CD4-positive, CD25-positive, alpha-beta regulatory T cell (primary cell): ENCODE results near the gene PJVK. TPM values are rescaled to one million over a fixed set of nuclear protein-coding genes. Genes with fewer than 3 reads are reported as not detected.
A peak's percentile ranks its signal among the peaks of the same experiment; 100 is the strongest.

Experiments used
- ATAC-seq, 2 donors: fragments of 150-1000 bp; cut with Tn5 transposase; one replicate each; pipeline ENCODE4 v1.10.0; 2021; ENCODE audit warnings: low read depth in 2 of 2, moderate number of reproducible peaks in 2 of 2, moderate library complexity in 1 of 2
- DNase-seq, 3 donors: peaks; one replicate each; pipeline versions ENCODE4 v3.0.0 to v3.0.0-alpha.2; 2012 to 2022; ENCODE audit warnings: mixed read lengths in 1 of 3
- H3K27ac ChIP-seq: one replicate; pipeline ENCODE4 v1.7.0; 2013; ENCODE audit warnings: mild to moderate bottlenecking, low read length; ENCODE audit not compliant: insufficient read depth, poor library complexity, severe bottlenecking
- H3K27me3 ChIP-seq: one replicate; pipeline ENCODE4 v1.7.0; 2013; ENCODE audit warnings: low read length; ENCODE audit not compliant: control insufficient read depth, insufficient read depth
- H3K36me3 ChIP-seq: one replicate; pipeline ENCODE4 v1.7.0; 2013; ENCODE audit warnings: mild to moderate bottlenecking, low read length, moderate library complexity; ENCODE audit not compliant: control insufficient read depth, insufficient read depth
- H3K4me1 ChIP-seq: 2 replicates; pipeline ENCODE4 v1.7.0; 2013; ENCODE audit warnings: mild to moderate bottlenecking, low read length; ENCODE audit not compliant: insufficient read depth, control insufficient read depth, poor library complexity, severe bottlenecking
- H3K4me3 ChIP-seq: one replicate; pipeline ENCODE4 v1.7.0; 2013; ENCODE audit warnings: low read depth, mild to moderate bottlenecking, low read length, moderate library complexity
- H3K9me3 ChIP-seq, 2 experiments: 1 replicate in 1 of 2; 2 replicates in 1 of 2; pipeline ENCODE4 v1.7.0; 2013; ENCODE audit warnings: low read length in 2 of 2, mild to moderate bottlenecking in 1 of 2, moderate library complexity in 1 of 2; ENCODE audit not compliant: control insufficient read depth in 2 of 2
- H3K27ac Mint-ChIP-seq, 3 donors: one replicate each; pipeline ENCODE4 v1.8.0; 2020 to 2022; ENCODE audit warnings: mild to moderate bottlenecking in 3 of 3, mixed read lengths in 3 of 3, moderate library complexity in 2 of 3
- H3K27me3 Mint-ChIP-seq: one replicate; pipeline ENCODE4 v1.8.0; 2022; ENCODE audit warnings: mild to moderate bottlenecking, mixed read lengths
- H3K36me3 Mint-ChIP-seq: one replicate; pipeline ENCODE4 v1.8.0; 2020; ENCODE audit warnings: mixed read lengths
- H3K4me1 Mint-ChIP-seq, 4 donors: one replicate each; pipeline ENCODE4 v1.8.0; 2020 to 2022; ENCODE audit warnings: mixed read lengths in 4 of 4, mild to moderate bottlenecking in 1 of 4
- H3K4me3 Mint-ChIP-seq, 4 donors: one replicate each; pipeline ENCODE4 v1.8.0; 2020 to 2022; ENCODE audit warnings: mild to moderate bottlenecking in 4 of 4, mixed read lengths in 4 of 4, moderate library complexity in 3 of 4
- H3K9me3 Mint-ChIP-seq, 7 donors: one replicate each; pipeline ENCODE4 v1.8.0; 2020 to 2022; ENCODE audit warnings: mixed read lengths in 7 of 7, mild to moderate bottlenecking in 3 of 7, moderate library complexity in 2 of 7
- polyA plus RNA-seq, 4 donors: library from polyadenylated mRNA; unstranded; fragments of 300-500 nt; fragmentation: Illumina TruSeq; gene quantifications; one replicate each; pipeline ENCODE4 v1.2.3, GENCODE V29; 2021
- total RNA-seq: library from RNA; stranded (reverse); gene quantifications from one replicate; pipeline ENCODE4 v1.2.3, GENCODE V29; 2022

Gene PJVK
- total and polyA plus RNA-seq, 5 donors from 2014 or later: 0.22 to 3.1 (median 0.57) TPM

DNA sequence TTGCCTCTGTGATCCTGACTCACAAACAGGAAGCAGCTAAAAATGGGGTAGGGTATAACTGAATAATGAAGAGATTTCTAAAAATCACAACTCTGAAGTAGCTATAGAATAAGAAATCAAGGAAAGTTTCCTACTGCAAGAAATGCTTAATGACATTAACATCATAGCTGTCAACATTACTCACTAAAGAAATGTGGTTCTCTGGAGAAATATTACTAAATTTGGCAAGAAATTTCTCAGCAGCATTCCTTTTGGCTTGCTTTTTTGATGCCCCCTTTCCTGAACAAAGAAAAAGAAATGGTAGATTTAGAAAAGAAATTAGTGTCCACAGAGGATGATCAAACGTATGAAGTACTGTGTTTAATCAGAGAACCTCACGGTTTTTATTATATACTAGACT, 9.8 kb upstream of the PJVK start:
- peaks cover 78% of the 10 kb centered on the region for H3K36me3 ChIP-seq
- Mint-ChIP-seq H3K36me3 (peaks cover 48% of the 10 kb centered on the region), H3K27me3 (no peaks in the 10 kb centered on the region), H3K27ac (peak overlapping the region in 1 of 3 donors; percentile 3), H3K4me3 (no peak overlapping the region), H3K4me1 (peaks cover 8 to 16% (median 12%) of the 10 kb centered on the region in 4 donors), H3K9me3 (no peaks in the 10 kb centered on the region)
- no peaks in the 10 kb centered on the region for H3K27me3 ChIP-seq
- DNase-seq (no peak), ATAC-seq (no peak)
- H3K4me3 ChIP-seq: no peak overlapping the region
- H3K9me3 ChIP-seq: no peaks in the 10 kb centered on the region
- H3K4me1 ChIP-seq: no peaks in the 10 kb centered on the region
- no peak overlapping the region for H3K27ac ChIP-seq

DNA sequence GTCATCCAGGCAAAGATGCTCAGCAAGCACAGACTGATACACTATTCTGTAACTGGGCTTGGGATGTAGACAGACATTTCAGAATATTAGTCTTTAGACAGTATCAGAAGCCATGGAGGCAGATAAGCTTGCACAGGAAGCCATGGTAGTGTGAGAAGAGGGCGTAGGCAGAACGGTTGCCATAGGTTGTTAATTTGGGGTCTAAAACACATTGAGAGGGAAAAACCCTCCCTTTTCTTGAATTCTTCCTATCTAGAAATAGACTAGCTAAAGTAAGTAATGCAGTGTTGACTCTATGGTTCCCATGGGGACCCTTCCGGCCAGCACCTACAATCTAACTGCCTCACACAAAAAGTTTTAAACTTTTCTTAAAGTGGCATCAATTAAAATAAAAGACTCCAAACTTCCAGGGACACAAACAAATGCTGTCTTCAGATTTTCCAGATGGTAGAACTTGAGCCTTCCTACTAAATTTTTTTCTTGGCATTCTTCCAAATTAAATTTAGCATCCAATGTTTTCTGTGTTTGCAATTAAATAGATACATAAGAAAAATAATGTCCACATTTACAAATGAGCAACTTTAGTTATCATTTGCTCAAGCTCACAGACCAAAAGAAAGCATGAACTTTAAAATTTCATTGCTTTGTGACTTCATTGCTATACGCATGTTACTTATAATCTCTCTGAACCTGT, 2.1 kb upstream of the PJVK start:
- ATAC-seq (no peak), DNase-seq (peak in 1 of 3 donors; percentile 6)
- H3K4me1 Mint-ChIP-seq: peaks cover 23 to 46% (median 38%) of the 10 kb centered on the region in 4 donors
- H3K9me3 Mint-ChIP-seq: no peaks in the 10 kb centered on the region
- H3K4me1 ChIP-seq: peaks cover 24% of the 10 kb centered on the region
- H3K36me3 Mint-ChIP-seq: peaks cover 21% of the 10 kb centered on the region
- peak overlapping the region in 2 of 3 donors; percentile 92 to 95 for H3K27ac Mint-ChIP-seq
- H3K4me3 Mint-ChIP-seq: peak overlapping the region; percentile 90 to 99 (median 95)
- H3K36me3 ChIP-seq: peaks cover 32% of the 10 kb centered on the region
- no peaks in the 10 kb centered on the region for H3K27me3 ChIP-seq
- peak overlapping the region; percentile 98 for H3K27ac ChIP-seq
- no peaks in the 10 kb centered on the region for H3K27me3 Mint-ChIP-seq
- H3K4me3 ChIP-seq: peak overlapping the region; percentile 88
- no peaks in the 10 kb centered on the region for H3K9me3 ChIP-seq

DNA sequence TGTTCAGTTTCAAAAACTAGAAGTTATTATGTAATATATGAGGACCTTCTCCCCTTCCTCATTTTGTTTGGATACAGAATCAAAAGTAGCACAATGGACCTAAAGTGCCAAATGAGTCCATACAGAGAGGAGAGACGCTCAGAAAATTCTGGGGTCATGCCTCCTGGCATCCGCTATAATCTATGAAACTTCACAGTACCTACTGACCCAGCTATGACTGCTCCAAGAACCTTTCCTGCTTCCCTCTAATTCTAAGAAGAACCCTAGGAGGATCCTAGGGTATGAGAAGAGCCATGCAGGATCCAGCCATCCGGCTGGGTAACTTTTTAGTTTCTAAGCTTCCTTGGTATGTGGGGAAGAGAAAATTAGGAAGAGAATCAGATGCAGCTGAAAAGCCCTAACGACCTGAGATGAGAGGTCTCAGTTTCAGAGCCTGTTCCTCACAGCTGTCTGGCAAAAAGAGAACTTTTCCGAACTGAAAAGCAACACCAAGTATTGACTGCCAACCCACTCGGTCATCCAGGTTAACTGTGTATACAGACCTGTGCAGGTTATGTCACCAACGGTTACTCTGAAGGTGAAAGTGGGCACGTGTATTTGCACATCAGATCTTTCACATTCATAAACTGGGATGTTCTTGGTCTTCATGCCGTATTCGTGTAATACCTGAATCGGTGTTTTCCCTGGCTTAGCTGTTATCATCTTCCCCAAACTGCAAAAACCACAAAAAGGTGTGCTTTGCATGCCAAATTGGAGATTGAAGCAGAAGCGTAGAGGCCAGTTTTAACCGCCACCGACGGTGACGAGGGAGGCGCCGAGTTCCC, 1.3 kb upstream of the PJVK start:
- Mint-ChIP-seq H3K9me3 (no peaks in the 10 kb centered on the region), H3K4me3 (peak overlapping the region; percentile 90 to 99 (median 95)), H3K27ac (peak overlapping the region; percentile 88 to 95 (median 92)), H3K4me1 (peaks cover 22 to 41% (median 34%) of the 10 kb centered on the region in 4 donors), H3K27me3 (no peaks in the 10 kb centered on the region), H3K36me3 (peaks cover 15% of the 10 kb centered on the region)
- Histone ChIP-seq H3K27me3 (no peaks in the 10 kb centered on the region), H3K4me1 (peaks cover 24% of the 10 kb centered on the region), H3K27ac (peak overlapping the region; percentile 98), H3K4me3 (peak overlapping the region; percentile 88), H3K9me3 (no peaks in the 10 kb centered on the region), H3K36me3 (peaks cover 30% of the 10 kb centered on the region)
- DNase-seq (peak in 1 of 3 donors; percentile 2), ATAC-seq (no peak)

DNA sequence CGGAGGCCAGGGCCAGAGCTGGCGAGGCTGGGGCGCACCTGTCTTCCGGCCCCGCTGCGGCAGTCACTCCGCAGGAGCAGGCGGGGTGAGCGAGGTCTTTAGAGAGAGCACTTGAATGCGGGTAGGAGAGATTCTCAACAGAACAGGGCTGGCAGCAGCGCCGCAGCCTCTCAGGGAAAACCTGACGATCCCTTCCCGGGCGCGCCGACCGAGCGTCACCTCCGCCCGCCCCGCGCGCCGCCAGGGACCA, 729 bp upstream of the PJVK start:
- Mint-ChIP-seq H3K9me3 (no peaks in the 10 kb centered on the region), H3K4me3 (peak overlapping the region; percentile 90 to 99 (median 95)), H3K27me3 (peaks cover under 1% of the 10 kb centered on the region), H3K36me3 (peaks cover 11% of the 10 kb centered on the region), H3K27ac (peak overlapping the region in 2 of 3 donors; percentile 92 to 95), H3K4me1 (peaks cover 18 to 37% (median 31%) of the 10 kb centered on the region in 4 donors)
- ATAC-seq (peak; percentile 52), DNase-seq (peak; percentile 79 to 86 (median 86))
- H3K4me1 ChIP-seq: peaks cover 24% of the 10 kb centered on the region
- no peaks in the 10 kb centered on the region for H3K27me3 ChIP-seq
- no peaks in the 10 kb centered on the region for H3K9me3 ChIP-seq
- peak overlapping the region; percentile 98 for H3K27ac ChIP-seq
- peaks cover 24% of the 10 kb centered on the region for H3K36me3 ChIP-seq
- peak overlapping the region; percentile 88 for H3K4me3 ChIP-seq

- ATAC-seq (no peak), DNase-seq (no peak)
- peaks cover 12% of the 10 kb centered on the region for H3K36me3 ChIP-seq
- peaks cover 18 to 36% (median 27%) of the 10 kb centered on the region in 4 donors for H3K4me1 Mint-ChIP-seq
- no peak overlapping the region for H3K27ac Mint-ChIP-seq
- H3K9me3 ChIP-seq: no peaks in the 10 kb centered on the region
- no peak overlapping the region for H3K27ac ChIP-seq
- no peaks in the 10 kb centered on the region for H3K9me3 Mint-ChIP-seq
- H3K36me3 Mint-ChIP-seq: peaks cover 8% of the 10 kb centered on the region
- peak overlapping the region; percentile 81 to 99 (median 89) for H3K4me3 Mint-ChIP-seq
- H3K4me1 ChIP-seq: peaks cover 24% of the 10 kb centered on the region
- no peak overlapping the region for H3K4me3 ChIP-seq
- H3K27me3 ChIP-seq: no peaks in the 10 kb centered on the region
- peaks cover 6% of the 10 kb centered on the region for H3K27me3 Mint-ChIP-seq
These were observed 1.2 kb downstream of the PJVK start for GRCh38 chr2:178452334-178452733.

DNA sequence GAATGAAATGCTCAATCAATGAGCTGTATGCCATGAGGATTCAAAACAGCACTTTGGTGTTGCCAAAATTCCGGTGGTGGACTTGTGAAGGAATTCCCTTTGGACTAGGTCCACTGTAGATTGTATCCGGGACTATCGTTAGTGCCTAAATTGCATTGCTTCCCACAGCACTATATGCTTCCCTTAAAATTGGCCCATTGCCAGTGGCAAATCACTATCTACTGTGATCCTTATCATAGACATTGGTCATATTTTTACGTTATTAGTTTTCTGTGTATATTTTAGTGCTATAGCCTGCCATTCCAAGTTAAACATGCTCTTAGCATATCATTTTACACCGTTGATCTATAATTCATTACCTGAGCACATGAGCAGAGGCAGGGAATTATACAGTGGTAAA, 1.7 kb downstream of the PJVK start:
- H3K27ac Mint-ChIP-seq: no peak overlapping the region
- DNase-seq (no peak), ATAC-seq (no peak)
- Histone ChIP-seq H3K27ac (no peak overlapping the region), H3K27me3 (no peaks in the 10 kb centered on the region), H3K4me3 (peak overlapping the region; percentile 10), H3K36me3 (peaks cover 10% of the 10 kb centered on the region), H3K4me1 (peaks cover 24% of the 10 kb centered on the region), H3K9me3 (no peaks in the 10 kb centered on the region)
- H3K4me1 Mint-ChIP-seq: peaks cover 18 to 33% (median 25%) of the 10 kb centered on the region in 4 donors
- no peak overlapping the region for H3K4me3 Mint-ChIP-seq
- H3K36me3 Mint-ChIP-seq: peaks cover 7% of the 10 kb centered on the region
- peaks cover 10% of the 10 kb centered on the region for H3K27me3 Mint-ChIP-seq
- H3K9me3 Mint-ChIP-seq: no peaks in the 10 kb centered on the region

DNA sequence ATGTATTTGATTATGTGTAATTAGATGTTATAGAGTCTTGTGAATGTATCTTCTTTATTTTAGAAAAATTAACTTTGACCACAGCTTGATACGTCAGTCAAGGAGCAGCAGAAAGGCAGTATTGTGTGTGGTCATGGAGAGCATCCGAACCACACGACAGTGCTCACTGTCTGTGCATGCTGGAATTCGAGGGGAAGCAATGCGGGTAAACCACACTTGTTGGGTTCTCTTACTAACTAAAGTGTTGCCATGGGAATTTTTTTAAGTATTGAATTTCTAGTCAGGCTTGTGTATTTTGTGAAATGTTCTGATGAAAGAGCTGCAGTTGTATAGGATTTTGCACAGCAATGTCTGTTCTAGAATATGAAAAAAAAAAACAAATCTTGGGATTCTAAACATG, 4.8 kb downstream of the PJVK start:
- Histone ChIP-seq H3K4me1 (peaks cover 8% of the 10 kb centered on the region), H3K9me3 (no peaks in the 10 kb centered on the region), H3K4me3 (no peak overlapping the region), H3K27me3 (no peaks in the 10 kb centered on the region), H3K27ac (no peak overlapping the region), H3K36me3 (no peaks in the 10 kb centered on the region)
- Mint-ChIP-seq H3K27me3 (peaks cover 15% of the 10 kb centered on the region), H3K9me3 (no peaks in the 10 kb centered on the region), H3K4me1 (peaks cover 0 to 7% (median 5%) of the 10 kb centered on the region in 4 donors), H3K4me3 (peak overlapping the region in 1 of 4 donors; percentile 15), H3K36me3 (no peaks in the 10 kb centered on the region), H3K27ac (no peak overlapping the region)
- ATAC-seq: no peak
- DNase-seq: no peak
